ENCODE results near the gene BPTF.
"Not testable (repeated sequence)": the region's sequence is repeated elsewhere in the genome, so short reads cannot be mapped to it uniquely, and the experiment has no call there.

Gene BPTF

DNA sequence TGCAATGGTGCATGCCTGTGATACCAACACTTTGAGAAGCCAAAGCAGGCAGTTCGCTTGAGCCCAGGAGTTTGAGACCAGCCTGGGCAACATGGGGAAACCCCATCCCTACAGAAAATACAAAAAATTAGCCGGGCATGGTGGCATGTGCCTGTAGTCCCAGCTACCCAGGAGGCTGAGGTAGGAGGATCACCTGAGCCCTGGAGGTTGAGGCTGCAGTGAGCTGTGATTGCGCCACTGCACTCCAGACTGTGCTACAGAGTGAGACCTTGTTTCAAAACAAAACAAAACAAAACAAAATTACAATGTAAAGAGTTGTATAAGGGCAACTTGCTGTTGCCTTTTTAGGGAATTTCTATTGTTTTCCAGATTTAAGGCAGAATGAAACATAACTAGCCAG lies 155.6 kb downstream of the BPTF start:
- DNase-seq = not testable (repeated sequence)

DNA sequence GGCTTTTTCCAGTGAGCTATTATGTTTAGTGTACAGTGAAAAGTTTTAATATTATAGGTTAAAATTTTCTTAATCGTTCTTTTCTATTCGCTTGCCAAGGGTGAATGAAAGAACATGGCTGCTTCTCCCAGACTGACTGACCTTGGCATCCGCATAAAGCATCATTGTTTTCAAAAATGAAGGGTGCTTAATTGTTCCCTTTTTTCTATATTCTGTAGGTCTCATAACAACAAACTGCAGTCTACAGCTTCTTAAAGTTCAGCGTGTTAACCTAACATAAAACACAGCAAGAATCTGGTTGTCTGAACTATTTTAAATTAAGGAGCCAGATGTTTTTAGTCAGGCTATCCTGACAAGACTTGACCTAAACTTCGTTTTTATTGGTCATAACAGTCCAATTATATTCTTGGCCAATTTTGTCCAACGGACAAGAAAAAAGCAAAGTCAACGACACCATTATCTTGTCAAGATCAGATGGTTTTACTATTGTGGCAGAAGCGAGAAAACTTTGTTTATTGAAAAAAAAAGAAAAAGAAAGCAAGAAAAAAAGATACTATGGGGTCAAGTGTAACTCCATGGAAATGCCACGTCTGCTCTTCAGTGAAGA lies 156.8 kb downstream of the BPTF start:
- no peak for DNase-seq

DNA sequence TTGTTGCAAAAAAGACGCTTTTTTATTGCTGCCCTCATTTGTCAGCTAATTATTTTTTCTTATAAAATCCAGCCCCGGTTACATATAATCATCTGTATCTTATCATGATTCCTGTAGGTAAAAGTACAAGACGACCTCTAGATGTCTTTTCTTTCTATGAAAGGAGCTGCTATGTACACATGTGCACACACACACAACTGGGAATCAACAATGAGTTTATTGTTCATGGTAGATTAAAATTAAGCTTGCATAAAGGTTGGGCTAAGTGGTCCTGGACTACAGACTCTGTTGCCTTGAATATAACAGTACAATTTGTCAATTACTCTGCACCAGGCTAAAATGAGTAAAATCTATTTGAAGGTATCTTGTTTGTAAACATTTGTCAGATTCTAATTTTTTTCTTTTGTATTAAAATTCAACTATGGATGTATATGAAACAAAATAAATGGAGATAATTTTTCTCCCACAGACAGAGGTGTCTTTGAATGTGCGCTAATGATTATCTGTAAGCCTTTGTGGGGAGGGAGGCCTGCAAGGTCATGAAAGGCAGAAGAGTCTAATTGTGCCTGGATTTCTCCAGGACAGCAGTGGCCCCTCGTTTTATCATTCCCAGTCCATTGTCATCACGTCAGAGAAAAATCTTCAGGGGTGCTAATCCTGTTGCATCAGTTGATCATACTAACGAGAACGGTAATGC lies 157.5 kb downstream of the BPTF start:
- DNase-seq = no peak

DNA sequence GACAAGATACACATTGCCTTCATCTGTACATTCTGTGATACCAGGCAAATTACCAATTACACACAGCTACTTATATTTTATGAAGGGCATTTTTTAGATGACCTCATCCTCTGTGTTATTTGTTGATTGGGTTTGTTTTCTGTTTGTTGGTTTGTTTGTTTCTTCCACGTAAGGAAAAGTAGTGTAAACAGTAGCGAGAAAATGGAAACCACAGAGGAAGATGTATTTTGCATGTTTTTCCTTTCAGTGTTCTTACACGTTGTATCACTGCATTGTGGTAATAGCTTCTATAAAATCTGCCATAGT lies 158.0 kb downstream of the BPTF start:
- DNase-seq = no peak

DNA sequence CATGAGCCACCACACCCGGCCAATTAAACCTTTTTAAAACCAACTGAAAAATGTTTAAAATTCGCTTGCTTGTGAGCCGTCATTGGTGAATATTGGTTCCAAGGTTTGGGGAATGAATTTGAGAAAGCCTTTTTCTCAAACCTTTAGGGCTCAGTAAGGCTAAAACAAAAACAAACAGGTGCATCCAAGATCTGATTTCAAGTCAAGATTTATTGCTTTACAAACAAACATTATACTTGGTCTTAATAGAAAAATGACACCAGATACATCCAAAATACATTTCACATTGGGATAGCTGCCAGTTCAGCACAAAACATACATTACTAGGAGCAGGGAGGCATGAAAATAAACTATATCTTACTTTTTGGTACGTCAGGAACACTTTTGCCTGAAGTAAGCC lies 165.6 kb downstream of the BPTF start:
- DNase-seq = no peak

DNA sequence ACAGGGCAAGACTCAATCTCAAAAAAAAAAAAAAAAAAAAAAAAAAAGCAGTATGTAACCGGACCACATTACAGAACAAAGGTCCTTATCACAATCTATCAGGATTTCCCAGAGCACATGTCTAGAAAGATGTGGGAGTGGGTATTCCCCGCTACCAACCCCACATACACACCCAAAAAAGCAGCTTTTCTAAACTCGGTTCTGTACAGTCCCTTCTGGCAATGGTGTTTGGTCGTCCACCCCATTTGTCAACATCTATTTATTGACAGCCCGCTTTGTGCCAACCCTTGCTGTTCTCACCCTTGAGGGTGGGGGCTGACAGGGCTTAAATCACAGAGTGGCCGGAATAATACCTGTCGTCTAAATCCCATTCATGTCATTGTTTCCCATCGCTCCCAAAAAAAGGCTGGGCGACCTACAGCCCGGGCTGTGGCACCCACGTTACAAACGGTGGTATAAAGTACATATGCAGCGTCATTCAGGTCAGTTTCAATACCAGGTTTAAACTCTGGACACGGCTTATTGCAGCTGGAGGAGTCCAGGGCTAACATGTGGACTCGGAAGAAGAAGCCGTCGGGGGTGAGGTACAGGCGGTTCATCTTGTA lies 167.3 kb downstream of the BPTF start:
- no peak for DNase-seq

DNA sequence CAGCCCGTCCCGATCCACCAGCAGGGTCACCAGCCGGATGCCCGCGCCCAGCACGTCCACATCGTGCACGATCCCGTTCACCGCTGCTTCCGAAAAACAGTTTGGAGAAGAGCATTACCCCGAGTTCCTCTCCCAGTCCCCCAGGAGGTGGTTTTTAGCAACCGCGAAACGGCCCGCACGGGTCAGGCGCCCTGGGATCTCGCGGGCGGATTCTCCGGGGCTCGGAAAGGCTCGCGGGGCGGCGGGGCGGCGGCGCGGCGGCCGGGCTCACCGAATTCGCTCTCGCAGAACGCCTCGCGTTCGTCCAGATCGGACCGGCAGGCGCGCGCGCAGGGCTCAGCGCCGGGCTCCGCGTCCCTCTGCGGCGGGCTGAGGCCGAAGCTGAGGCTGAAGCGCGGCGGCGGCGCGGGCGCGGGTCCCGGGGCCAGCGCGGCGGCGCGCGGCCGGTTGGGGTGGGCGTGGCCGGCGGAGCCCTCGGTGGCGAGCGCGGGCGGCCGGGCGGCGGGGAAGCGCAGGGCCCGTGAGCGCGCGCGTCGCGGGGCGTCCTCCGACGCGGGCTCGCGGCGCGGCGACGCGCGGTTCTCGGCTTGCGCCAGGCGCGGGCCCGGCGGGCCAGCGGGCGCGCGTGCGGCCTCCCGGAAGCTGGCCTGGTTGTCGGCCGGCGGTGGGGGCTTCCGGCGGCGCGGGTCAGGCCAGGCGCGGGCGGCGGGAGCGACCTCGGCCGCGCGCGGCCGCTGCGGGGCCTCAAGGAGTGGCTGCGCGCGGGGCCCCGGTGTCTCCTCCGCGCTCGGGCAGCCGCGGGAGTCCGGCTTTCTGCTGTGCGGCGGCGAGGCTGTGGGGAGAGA lies 168.1 kb downstream of the BPTF start:
- DNase-seq = peak; percentile 27 to 72 (median 50)

DNA sequence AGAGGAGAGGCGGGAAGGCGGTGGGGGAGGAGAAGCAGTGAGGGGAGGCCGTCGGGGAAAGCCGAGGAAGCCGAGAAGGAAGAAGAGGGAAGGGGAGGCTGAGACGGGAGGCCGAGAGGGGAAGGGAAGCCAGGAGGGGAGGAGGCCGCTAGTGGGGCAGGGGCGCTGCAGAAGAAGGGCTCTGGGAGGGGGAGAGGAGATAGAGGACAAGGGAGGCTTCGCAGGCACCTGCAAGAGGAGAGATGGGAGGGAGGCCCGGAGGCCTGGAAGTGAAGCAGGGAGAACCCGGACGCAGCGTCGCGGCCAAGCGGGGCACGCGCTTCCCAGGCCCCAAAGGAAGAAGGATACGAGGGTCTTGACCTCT lies 168.7 kb downstream of the BPTF start:
- DNase-seq = no peak

DNA sequence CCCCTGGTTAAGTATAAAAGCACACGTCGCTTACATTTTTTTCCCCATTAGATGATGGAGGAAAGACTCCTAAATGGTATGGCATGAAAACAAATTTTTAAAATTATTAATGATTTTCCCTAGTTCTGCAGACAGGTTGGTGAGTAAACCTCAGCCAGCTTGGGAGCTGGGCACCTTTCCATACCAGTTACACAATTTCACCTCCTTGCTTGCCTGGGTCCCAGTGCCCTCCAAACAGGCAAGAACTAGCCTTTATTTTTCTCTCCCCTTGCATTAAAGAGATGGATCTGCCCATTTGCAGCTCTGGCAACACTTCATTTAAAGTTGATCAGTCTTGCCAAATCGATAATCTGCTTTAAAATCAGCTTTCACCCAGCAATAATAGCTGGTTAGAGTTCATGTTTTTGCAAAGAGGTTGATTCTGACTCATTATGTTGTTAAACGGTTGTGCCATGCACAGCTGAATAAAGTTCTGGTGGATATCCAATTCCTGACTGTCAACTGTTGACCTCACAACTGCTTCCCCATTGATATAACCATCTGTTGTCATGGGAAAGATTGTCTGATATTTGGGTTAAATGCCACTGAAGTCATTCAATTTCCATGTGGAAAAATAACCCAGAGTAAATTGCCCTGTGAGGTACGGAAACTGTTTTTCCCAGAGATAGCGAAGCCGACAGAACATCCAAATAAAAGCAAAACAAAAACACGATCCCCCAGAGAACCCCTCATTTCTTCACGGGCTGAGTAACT lies 169.7 kb downstream of the BPTF start:
- no peak for DNase-seq

DNA sequence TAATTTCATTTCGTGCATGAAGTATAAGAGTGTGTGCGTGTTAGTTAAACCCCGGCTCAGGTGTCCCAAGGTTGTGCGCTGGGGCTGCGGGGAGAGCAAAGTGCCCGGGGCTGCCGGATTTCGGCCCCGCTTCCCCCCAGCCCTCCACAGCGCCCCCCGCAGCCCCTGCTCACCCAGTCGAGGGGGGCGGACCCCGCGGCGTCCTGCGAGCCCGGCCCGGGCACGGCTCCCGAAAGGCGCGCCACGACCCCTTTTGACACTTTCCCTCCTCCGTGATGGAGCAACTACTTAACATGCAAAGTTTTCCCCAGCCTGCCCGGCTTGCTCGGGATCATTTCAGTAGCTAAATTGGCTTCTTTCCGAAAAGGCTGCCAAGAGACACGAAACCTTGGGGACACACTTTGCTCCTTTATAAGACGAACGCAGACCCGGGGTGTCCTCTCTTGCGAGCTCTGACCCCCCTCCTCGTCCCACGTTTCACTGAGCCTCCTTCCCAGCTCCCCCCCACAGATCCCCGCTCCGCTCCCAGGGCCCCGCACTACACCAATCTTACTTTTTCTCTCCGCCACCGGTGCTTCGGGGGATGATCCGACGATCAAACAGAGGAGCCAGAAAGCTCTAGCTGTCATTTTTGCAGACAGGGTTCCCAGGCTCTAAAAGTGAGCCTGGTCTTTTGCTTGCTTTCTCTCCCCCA lies 170.4 kb downstream of the BPTF start:
- DNase-seq = peak in 1 of 4 experiments; percentile 11

DNA sequence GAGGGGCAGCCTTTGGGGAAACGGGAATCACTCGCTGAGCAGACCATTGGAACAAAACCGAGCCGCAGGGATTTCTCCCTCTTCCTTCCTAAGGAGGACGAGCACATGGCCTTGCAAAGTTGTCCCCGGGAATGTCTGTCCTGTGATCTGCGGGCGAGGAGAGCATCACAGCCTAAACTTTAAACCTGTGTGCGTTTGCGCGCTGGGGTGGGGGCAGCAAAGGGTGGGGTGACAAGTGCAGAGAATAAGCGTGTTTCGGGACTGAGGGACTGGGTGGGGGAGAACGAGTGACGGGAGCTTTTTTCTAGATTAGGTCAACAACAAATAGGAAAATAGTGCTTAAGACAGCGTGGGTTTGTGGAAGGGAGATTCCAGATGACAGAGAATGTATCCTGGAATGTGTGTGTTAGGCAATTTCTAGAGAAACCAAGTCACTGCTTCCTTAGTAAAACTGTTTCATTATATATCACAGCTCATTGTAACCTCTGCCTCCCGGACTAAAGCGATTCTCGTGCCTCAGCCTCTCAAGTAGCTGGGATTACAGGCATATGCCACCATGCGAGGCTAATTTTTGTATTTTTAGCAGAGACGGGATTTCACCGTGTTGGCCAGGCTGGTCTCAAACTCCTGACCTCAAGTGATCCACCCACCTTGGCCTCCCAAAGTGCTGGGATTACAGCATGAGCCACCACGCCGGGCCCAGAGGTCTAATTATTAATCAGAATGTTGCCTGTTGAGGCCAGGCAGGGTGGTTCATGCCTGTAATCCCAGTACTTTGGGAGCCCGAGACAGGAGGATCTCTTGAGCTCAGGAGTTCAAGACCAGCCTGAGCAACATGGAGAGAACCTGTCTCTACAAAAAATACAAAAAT lies 171.2 kb downstream of the BPTF start, which contains the start of gene C17orf58:
Gene C17orf58, minus strand, starts transcription at position 169 of the 871 bp plus-strand sequence. CDS start 271 bp downstream, outside the sequence.
- DNase-seq = not testable (repeated sequence)

DNA sequence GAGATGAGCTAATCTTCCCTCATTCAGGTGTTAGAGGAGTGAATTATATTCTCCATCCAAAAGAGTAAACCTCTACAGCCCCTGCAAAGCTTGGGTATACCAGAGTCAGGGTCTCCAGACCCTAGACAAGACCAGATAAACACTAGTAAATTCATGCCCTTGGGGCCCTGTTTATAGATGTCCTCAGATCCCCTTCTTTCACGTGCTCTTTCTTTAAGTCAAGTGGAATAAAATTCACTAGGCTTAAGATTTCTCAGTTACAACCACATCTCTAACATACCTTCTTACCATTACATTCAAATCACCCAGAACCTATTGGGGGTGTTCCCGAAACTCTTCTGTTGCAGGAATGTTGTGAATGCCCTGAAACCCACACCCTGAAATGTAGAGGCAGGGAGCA lies 173.2 kb downstream of the BPTF start:
- DNase-seq = no peak

DNA sequence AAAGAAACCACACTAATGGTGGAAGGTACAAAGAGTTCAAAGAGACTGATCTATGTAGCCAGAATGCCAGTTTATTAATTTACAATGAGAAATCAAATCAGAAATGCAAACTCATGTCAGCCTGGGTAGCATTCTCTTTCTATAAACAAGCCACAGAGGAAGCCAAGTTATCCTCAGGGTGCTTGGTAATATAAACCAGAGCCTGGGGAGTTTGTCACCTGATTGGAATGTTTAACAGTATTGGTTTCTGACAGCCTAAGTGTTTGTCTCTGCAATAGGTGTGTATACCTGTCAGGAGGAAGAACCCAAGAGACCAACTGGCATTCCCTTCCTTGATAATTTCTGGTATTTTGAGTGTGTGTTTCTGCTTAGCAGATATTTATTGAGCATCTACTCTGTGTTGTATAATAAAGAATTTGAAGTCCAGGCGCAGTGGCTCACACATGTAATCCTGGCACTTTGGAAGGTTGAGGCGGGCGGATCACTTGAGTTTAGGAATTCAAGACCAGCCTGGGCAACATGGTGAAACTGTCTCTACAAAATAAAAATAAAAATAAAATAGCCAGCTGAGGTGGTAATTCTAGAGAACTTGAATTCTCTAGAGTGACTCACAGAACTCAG lies 174.1 kb downstream of the BPTF start:
- no peak for DNase-seq

DNA sequence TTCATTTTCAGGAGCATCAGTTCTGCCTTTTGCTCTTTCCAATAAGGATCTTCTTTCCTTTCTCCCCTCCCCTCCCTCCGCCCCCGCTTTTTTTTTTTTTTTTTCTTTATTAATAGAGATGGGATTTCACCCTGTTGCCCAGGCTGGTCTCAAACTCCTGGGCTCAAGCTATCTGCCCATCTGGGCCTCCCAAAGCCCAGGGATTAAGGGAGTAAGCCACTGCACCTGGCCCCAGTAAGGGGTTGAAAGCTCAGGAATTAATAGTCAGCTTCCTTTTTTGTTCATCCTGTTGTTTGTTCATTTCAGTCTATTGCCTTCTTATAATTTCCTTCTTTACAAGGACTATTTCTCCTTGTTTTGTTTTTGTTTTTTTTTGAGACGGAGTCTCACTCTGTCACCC lies 178.9 kb downstream of the BPTF start:
- DNase-seq = no peak

DNA sequence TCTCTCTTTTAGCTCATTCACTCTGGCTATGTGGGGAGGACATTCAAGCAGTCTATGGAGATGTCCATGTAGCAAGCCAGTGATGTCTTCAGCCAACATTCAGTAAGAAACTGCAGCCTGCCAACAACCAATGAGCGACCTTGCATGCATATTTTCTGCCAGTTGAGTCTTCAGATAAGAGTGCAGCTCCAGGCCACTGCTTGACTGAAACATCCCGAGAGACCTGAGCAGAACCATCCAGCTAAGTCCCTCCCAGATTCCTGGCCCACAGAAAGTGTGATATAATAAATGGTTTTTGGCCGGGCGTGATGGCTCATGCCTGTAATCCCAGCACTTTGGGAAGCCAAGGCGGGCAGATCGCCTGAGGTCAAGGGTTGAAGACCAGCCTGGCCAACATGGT lies 181.5 kb downstream of the BPTF start:
- DNase-seq = no peak

DNA sequence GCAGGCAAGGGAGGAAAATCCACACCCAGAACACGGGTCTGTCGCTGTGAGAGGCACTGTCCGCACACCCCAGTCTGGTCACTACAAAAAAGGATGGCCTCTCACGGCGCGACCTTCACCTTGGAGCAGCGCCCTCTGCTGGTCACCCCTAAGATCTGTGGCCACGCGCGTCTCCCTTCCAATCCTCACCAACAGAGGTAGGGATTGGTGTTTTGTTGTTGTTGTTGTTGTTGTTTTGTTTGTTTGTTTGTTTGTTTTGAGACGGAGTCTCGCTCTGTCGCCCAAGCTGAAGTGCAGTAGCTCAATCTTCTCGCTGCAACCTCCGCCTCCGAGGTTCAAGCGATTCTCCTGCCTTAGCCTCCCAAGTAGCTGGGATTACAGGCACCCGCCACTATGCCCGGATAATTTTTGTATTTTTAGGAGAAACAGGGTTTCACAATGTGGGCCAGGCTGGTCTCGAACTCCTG lies 185.9 kb downstream of the BPTF start:
- peak; percentile 6 to 44 (median 29) for DNase-seq

DNA sequence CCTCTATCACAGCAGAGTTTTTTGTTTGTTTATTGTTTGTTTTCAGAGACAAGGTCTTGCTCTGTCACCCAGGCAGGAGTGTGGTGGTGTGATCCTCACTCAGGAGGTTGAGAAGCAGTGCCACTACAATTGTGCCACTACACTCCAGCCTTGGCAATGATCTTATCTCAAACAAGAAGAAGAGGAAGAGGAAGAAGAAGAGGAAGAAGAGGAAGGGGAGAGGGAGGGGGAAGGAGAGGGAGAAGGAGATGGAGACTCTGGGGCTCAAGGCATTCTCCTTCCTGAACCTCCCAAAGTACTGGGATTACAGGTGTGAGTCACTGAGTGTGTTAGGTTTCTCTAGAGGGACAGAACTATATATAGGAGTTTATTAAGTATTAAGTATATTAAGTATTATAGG lies 188.1 kb downstream of the BPTF start:
- no peak for DNase-seq

DNA sequence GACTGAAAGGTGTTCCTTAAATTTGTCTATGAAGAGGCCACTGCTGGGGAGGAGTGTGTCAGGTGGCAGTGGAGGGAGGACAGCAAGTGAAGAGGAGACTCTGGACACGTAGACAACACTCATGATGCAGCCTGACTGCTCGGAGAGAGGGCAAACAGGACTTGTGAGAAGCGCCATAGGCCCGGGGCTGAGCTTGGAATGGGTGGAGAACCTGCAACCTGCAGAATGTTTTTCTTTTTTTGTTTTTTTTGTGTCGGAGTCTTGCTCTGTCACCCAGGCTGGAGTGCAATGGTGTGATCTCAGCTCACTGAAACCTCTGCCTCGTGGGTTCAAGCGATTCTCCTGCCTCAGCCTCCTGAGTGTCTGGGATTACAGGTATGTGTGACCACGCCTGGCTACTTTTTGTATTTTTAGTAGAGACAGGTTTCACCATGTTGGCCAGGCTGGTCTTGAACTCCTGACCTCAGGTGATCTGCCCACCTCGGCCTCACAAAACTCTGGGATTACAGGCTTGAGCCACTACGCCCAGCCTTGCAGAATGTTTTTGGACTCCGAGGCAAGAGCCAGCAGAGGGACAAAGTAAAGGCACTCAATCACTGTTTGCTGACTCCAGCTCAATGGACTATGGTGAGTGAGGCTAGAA lies 189.9 kb downstream of the BPTF start:
- no peak for DNase-seq

DNA sequence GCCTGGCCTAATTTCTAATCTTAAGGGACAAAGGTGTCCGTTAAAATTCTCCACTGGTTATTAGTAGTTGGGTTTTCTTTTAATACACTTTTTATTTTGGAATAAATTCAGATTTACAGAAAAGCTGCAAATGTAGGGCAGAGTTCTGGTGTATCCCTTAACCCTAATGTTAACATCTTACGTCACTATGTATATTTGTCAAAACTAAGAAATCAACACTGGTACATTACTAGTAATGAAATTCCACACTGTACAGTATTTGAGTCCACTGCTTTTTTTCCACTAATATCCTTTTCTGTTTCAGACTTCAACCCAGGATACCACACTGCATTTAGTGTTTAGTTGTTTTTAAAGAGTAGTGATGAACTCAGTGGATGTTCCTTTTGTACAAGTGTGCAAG lies 191.5 kb downstream of the BPTF start:
- no peak for DNase-seq

DNA sequence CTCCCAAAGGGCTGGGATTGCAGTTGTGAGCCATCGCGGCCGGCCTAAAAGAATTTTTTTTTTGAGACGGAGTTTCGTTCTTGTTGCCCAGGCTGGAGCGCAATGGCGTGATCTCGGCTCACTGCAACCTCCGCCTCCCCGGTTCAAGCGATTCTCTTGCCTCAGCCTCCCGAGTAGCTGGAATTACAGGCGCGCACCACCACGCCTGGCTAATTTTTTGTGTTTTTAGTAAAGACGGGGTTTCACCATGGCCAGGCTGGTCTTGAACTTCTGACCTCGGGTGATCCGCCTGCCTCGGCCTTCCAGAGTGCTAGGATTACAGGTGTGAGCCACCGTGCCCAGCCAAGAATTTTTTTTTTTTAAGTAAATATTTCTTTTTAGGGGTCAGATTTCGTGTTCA lies 193.2 kb downstream of the BPTF start:
- DNase-seq = not testable (repeated sequence)
